ENCODE data around the gene C6orf15.

Gene C6orf15

GRCh38 chr6:31094389-31094881, 17.9 kb downstream of the C6orf15 start:
- Mint-ChIP-seq H3K4me3 (peak overlapping the region; percentile 65), H3K4me1 (peaks cover 40% of the 10 kb centered on the region), H3K36me3 (no peaks in the 10 kb centered on the region), H3K9me3 (no peaks in the 10 kb centered on the region), H3K27me3 (no peaks in the 10 kb centered on the region), H3K27ac (peak overlapping the region; percentile 89)

- H3K27me3 Mint-ChIP-seq = no peaks in the 10 kb centered on the region
- H3K4me1 Mint-ChIP-seq = peaks cover 40% of the 10 kb centered on the region
- H3K9me3 Mint-ChIP-seq = no peaks in the 10 kb centered on the region
- H3K36me3 Mint-ChIP-seq = no peaks in the 10 kb centered on the region
- H3K4me3 Mint-ChIP-seq = no peak overlapping the region
- no peak overlapping the region for H3K27ac Mint-ChIP-seq
These were observed 19.4 kb downstream of the C6orf15 start for GRCh38 chr6:31092769-31093505.

GRCh38 chr6:31092238-31092637, 20.1 kb downstream of the C6orf15 start:
- Mint-ChIP-seq H3K27ac (no peak overlapping the region), H3K9me3 (no peaks in the 10 kb centered on the region), H3K4me3 (no peak overlapping the region), H3K27me3 (no peaks in the 10 kb centered on the region), H3K4me1 (peaks cover 40% of the 10 kb centered on the region), H3K36me3 (no peaks in the 10 kb centered on the region)

- Mint-ChIP-seq H3K4me3 (no peak overlapping the region), H3K27ac (no peak overlapping the region), H3K27me3 (no peaks in the 10 kb centered on the region), H3K36me3 (no peaks in the 10 kb centered on the region), H3K4me1 (peaks cover 38% of the 10 kb centered on the region), H3K9me3 (no peaks in the 10 kb centered on the region)
These were observed 20.7 kb downstream of the C6orf15 start for GRCh38 chr6:31091680-31092079.

- no peaks in the 10 kb centered on the region for H3K36me3 Mint-ChIP-seq
- no peak overlapping the region for H3K4me3 Mint-ChIP-seq
- no peak overlapping the region for H3K27ac Mint-ChIP-seq
- peaks cover 31% of the 10 kb centered on the region for H3K4me1 Mint-ChIP-seq
- H3K9me3 Mint-ChIP-seq = no peaks in the 10 kb centered on the region
- no peaks in the 10 kb centered on the region for H3K27me3 Mint-ChIP-seq
These were observed 21.4 kb downstream of the C6orf15 start for GRCh38 chr6:31090973-31091364.

- H3K36me3 Mint-ChIP-seq = no peaks in the 10 kb centered on the region
- H3K9me3 Mint-ChIP-seq = no peaks in the 10 kb centered on the region
- H3K27ac Mint-ChIP-seq = no peak overlapping the region
- no peaks in the 10 kb centered on the region for H3K27me3 Mint-ChIP-seq
- no peak overlapping the region for H3K4me3 Mint-ChIP-seq
- peaks cover 26% of the 10 kb centered on the region for H3K4me1 Mint-ChIP-seq
These were observed 22.0 kb downstream of the C6orf15 start for GRCh38 chr6:31090275-31090972.

GRCh38 chr6:31087494-31088089, 24.8 kb downstream of the C6orf15 start:
- Mint-ChIP-seq H3K27ac (peak overlapping the region; percentile 25), H3K4me1 (peaks cover 10% of the 10 kb centered on the region), H3K36me3 (no peaks in the 10 kb centered on the region), H3K9me3 (no peaks in the 10 kb centered on the region), H3K4me3 (no peak overlapping the region), H3K27me3 (no peaks in the 10 kb centered on the region)

- Mint-ChIP-seq H3K27me3 (no peaks in the 10 kb centered on the region), H3K27ac (no peak overlapping the region), H3K36me3 (no peaks in the 10 kb centered on the region), H3K9me3 (no peaks in the 10 kb centered on the region), H3K4me1 (peaks cover 10% of the 10 kb centered on the region), H3K4me3 (no peak overlapping the region)
These were observed 25.5 kb downstream of the C6orf15 start for GRCh38 chr6:31086788-31087440.

- H3K27me3 Mint-ChIP-seq = no peaks in the 10 kb centered on the region
- H3K27ac Mint-ChIP-seq = no peak overlapping the region
- H3K4me1 Mint-ChIP-seq = peaks cover 19% of the 10 kb centered on the region
- H3K4me3 Mint-ChIP-seq = no peak overlapping the region
- no peaks in the 10 kb centered on the region for H3K36me3 Mint-ChIP-seq
- no peaks in the 10 kb centered on the region for H3K9me3 Mint-ChIP-seq
These were observed 28.5 kb downstream of the C6orf15 start for GRCh38 chr6:31083742-31084354.

GRCh38 chr6:31081872-31082271, 30.5 kb downstream of the C6orf15 start:
- Mint-ChIP-seq H3K27ac (no peak overlapping the region), H3K27me3 (no peaks in the 10 kb centered on the region), H3K9me3 (no peaks in the 10 kb centered on the region), H3K4me1 (peaks cover 9% of the 10 kb centered on the region), H3K4me3 (no peak overlapping the region), H3K36me3 (no peaks in the 10 kb centered on the region)

GRCh38 chr6:31079656-31080261, 32.6 kb downstream of the C6orf15 start:
- H3K36me3 Mint-ChIP-seq = no peaks in the 10 kb centered on the region
- H3K27me3 Mint-ChIP-seq = no peaks in the 10 kb centered on the region
- H3K9me3 Mint-ChIP-seq = no peaks in the 10 kb centered on the region
- H3K4me3 Mint-ChIP-seq = peak overlapping the region; percentile 57
- peaks cover 9% of the 10 kb centered on the region for H3K4me1 Mint-ChIP-seq
- H3K27ac Mint-ChIP-seq = no peak overlapping the region

- Mint-ChIP-seq H3K9me3 (no peaks in the 10 kb centered on the region), H3K27me3 (no peaks in the 10 kb centered on the region), H3K4me3 (no peak overlapping the region), H3K27ac (no peak overlapping the region), H3K4me1 (peaks cover 9% of the 10 kb centered on the region), H3K36me3 (no peaks in the 10 kb centered on the region)
These were observed 35.8 kb downstream of the C6orf15 start for GRCh38 chr6:31076611-31077010.

- H3K27me3 Mint-ChIP-seq = no peaks in the 10 kb centered on the region
- no peaks in the 10 kb centered on the region for H3K9me3 Mint-ChIP-seq
- peaks cover 9% of the 10 kb centered on the region for H3K4me1 Mint-ChIP-seq
- no peak overlapping the region for H3K4me3 Mint-ChIP-seq
- no peak overlapping the region for H3K27ac Mint-ChIP-seq
- no peaks in the 10 kb centered on the region for H3K36me3 Mint-ChIP-seq
These were observed 36.8 kb downstream of the C6orf15 start for GRCh38 chr6:31075528-31075927.

GRCh38 chr6:31074401-31074800, 38.0 kb downstream of the C6orf15 start:
- Mint-ChIP-seq H3K36me3 (no peaks in the 10 kb centered on the region), H3K4me3 (no peak overlapping the region), H3K27me3 (no peaks in the 10 kb centered on the region), H3K4me1 (peaks cover 3% of the 10 kb centered on the region), H3K27ac (no peak overlapping the region), H3K9me3 (no peaks in the 10 kb centered on the region)

GRCh38 chr6:31070711-31071197, 41.6 kb downstream of the C6orf15 start:
- H3K9me3 Mint-ChIP-seq = no peaks in the 10 kb centered on the region
- H3K27me3 Mint-ChIP-seq = no peaks in the 10 kb centered on the region
- H3K36me3 Mint-ChIP-seq = no peaks in the 10 kb centered on the region
- no peak overlapping the region for H3K4me3 Mint-ChIP-seq
- no peak overlapping the region for H3K27ac Mint-ChIP-seq
- peaks cover 7% of the 10 kb centered on the region for H3K4me1 Mint-ChIP-seq
